Effector memory CD4-positive, alpha-beta T cell (primary cell): ENCODE results near the gene SLC7A10.
"Not testable (repeated sequence)": the region's sequence is repeated elsewhere in the genome, so short reads cannot be mapped to it uniquely, and the experiment has no call there.

Source experiments
- DNase-seq, 3 donors: peaks; one replicate each; pipeline ENCODE4 v3.0.0-alpha.2; 2020
- H3K27ac ChIP-seq: 2 replicates; pipeline ENCODE4 v1.7.0; 2013; ENCODE audit warnings: mild to moderate bottlenecking, low read length, moderate library complexity; ENCODE audit not compliant: insufficient read depth, poor library complexity, severe bottlenecking
- H3K27me3 ChIP-seq: replicated peaks from 2 replicates; pipeline ENCODE4 v1.7.0; 2013; ENCODE audit warnings: mild to moderate bottlenecking, low read length; ENCODE audit not compliant: insufficient read depth, control insufficient read depth, poor library complexity, severe bottlenecking
- H3K36me3 ChIP-seq: 2 replicates; pipeline ENCODE4 v1.7.0; 2013; ENCODE audit warnings: mild to moderate bottlenecking, low read length, moderate library complexity; ENCODE audit not compliant: control insufficient read depth, insufficient read depth
- H3K4me1 ChIP-seq: 2 replicates; pipeline ENCODE4 v1.7.0; 2013; ENCODE audit warnings: low read length, mild to moderate bottlenecking; ENCODE audit not compliant: control insufficient read depth, insufficient read depth, poor library complexity, severe bottlenecking
- H3K4me3 ChIP-seq: 2 replicates; pipeline ENCODE4 v1.7.0; 2013; ENCODE audit warnings: low read length, low read depth, mild to moderate bottlenecking; ENCODE audit not compliant: insufficient read depth, poor library complexity, severe bottlenecking
- H3K9me3 ChIP-seq: 2 replicates; pipeline ENCODE4 v1.7.0; 2013; ENCODE audit warnings: mild to moderate bottlenecking, low read length, moderate library complexity; ENCODE audit not compliant: control insufficient read depth

SLC7A10 gene

GRCh38 chr19:33219261-33219815, 6.3 kb downstream of the SLC7A10 start:
- no peaks in the 10 kb centered on the region for H3K36me3 ChIP-seq
- H3K4me3 ChIP-seq, result no peak overlapping the region
- H3K27ac ChIP-seq, result no peak overlapping the region
- no peaks in the 10 kb centered on the region for H3K9me3 ChIP-seq
- no peak for DNase-seq
- no peaks in the 10 kb centered on the region for H3K4me1 ChIP-seq
- peaks cover 2% of the 10 kb centered on the region for H3K27me3 ChIP-seq

GRCh38 chr19:33217881-33218280, 7.8 kb downstream of the SLC7A10 start:
- Histone ChIP-seq H3K4me3 (no peak overlapping the region), H3K4me1 (no peaks in the 10 kb centered on the region), H3K36me3 (no peaks in the 10 kb centered on the region), H3K9me3 (no peaks in the 10 kb centered on the region), H3K27me3 (no peaks in the 10 kb centered on the region), H3K27ac (no peak overlapping the region)
- DNase-seq, result no peak

GRCh38 chr19:33216198-33216830, 9.3 kb downstream of the SLC7A10 start:
- H3K4me1 ChIP-seq, result no peaks in the 10 kb centered on the region
- no peaks in the 10 kb centered on the region for H3K27me3 ChIP-seq
- no peak for DNase-seq
- no peaks in the 10 kb centered on the region for H3K9me3 ChIP-seq
- H3K4me3 ChIP-seq, result no peak overlapping the region
- H3K27ac ChIP-seq, result no peak overlapping the region
- no peaks in the 10 kb centered on the region for H3K36me3 ChIP-seq

- Histone ChIP-seq H3K4me3 (no peak overlapping the region), H3K36me3 (no peaks in the 10 kb centered on the region), H3K27me3 (no peaks in the 10 kb centered on the region), H3K4me1 (no peaks in the 10 kb centered on the region), H3K27ac (no peak overlapping the region), H3K9me3 (no peaks in the 10 kb centered on the region)
- DNase-seq, result no peak
Observed at GRCh38 chr19:33215438-33216197, 10.0 kb downstream of the SLC7A10 start.

GRCh38 chr19:33214596-33214995, 11.1 kb downstream of the SLC7A10 start:
- H3K9me3 ChIP-seq, result no peaks in the 10 kb centered on the region
- no peak overlapping the region for H3K27ac ChIP-seq
- H3K36me3 ChIP-seq, result no peaks in the 10 kb centered on the region
- no peak overlapping the region for H3K4me3 ChIP-seq
- no peaks in the 10 kb centered on the region for H3K4me1 ChIP-seq
- no peak for DNase-seq
- H3K27me3 ChIP-seq, result no peaks in the 10 kb centered on the region

GRCh38 chr19:33212436-33213172, 13.0 kb downstream of the SLC7A10 start:
- no peaks in the 10 kb centered on the region for H3K4me1 ChIP-seq
- H3K4me3 ChIP-seq, result no peak overlapping the region
- no peak overlapping the region for H3K27ac ChIP-seq
- no peak for DNase-seq
- H3K36me3 ChIP-seq, result no peaks in the 10 kb centered on the region
- H3K9me3 ChIP-seq, result no peaks in the 10 kb centered on the region
- H3K27me3 ChIP-seq, result no peaks in the 10 kb centered on the region

- no peak overlapping the region for H3K4me3 ChIP-seq
- no peak for DNase-seq
Observed at GRCh38 chr19:33211794-33212435, 13.7 kb downstream of the SLC7A10 start.

GRCh38 chr19:33210266-33210940, 15.2 kb downstream of the SLC7A10 start:
- DNase-seq, result no peak
- Histone ChIP-seq H3K27ac (no peak overlapping the region), H3K27me3 (no peaks in the 10 kb centered on the region), H3K4me3 (no peak overlapping the region), H3K36me3 (no peaks in the 10 kb centered on the region), H3K4me1 (no peaks in the 10 kb centered on the region), H3K9me3 (no peaks in the 10 kb centered on the region)

More at GRCh38 chr19:33211794-33212435, 13.7 kb downstream of the SLC7A10 start:
- H3K27me3 ChIP-seq, result no peaks in the 10 kb centered on the region
- no peaks in the 10 kb centered on the region for H3K4me1 ChIP-seq
- no peak overlapping the region for H3K27ac ChIP-seq
- no peaks in the 10 kb centered on the region for H3K9me3 ChIP-seq
- H3K36me3 ChIP-seq, result no peaks in the 10 kb centered on the region

GRCh38 chr19:33209850-33210230, 15.8 kb downstream of the SLC7A10 start:
- not testable (repeated sequence) for H3K27me3 ChIP-seq, H3K27ac ChIP-seq, H3K36me3 ChIP-seq, H3K4me1 ChIP-seq, DNase-seq, H3K4me3 ChIP-seq, H3K9me3 ChIP-seq
